Inflammatory macrophage treated with lipopolysaccharide for 4 hours (primary cell): ENCODE data around the gene UBE2Z.
A peak's percentile ranks its signal among the peaks of the same experiment; 100 is the strongest.
"Not testable (repeated sequence)": the region's sequence is repeated elsewhere in the genome, so short reads cannot be mapped to it uniquely, and the experiment has no call there.

Experiments
- DNase-seq: peaks from one replicate; pipeline ENCODE4 v3.0.0-alpha.2; 2020

Gene UBE2Z

DNA sequence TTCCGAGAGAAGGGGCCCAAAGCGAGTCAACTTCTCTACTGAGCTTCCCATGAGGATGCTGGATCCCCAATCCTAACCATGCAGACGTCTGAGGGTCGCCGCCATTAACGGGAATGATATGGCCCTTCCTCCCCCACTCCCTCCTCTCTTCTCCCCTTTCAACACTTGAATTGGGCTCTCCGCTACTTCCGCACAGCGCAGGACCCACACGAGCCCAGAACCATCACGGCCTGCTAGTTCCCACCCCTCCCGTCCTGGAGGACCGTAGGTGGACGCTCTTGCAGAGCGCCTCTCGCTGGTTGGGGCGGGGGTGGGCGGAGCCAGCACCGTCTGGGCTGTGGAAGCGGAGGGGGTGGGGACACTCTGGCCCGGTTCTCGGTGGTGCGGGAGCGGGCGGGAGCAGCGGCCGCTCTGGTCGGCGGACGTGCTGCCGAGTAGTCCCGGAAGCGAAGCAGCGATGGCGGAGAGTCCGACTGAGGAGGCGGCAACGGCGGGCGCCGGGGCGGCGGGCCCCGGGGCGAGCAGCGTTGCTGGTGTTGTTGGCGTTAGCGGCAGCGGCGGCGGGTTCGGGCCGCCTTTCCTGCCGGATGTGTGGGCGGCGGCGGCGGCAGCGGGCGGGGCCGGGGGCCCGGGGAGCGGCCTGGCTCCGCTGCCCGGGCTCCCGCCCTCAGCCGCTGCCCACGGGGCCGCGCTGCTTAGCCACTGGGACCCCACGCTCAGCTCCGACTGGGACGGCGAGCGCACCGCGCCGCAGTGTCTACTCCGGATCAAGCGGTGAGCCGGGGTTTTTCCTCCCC, at the start of gene UBE2Z:
UBE2Z (plus strand) TSS at position 361 of the 797 bp plus-strand sequence; CDS start at position 458, 97 bp downstream.
- DNase-seq: peak; percentile 95

DNA sequence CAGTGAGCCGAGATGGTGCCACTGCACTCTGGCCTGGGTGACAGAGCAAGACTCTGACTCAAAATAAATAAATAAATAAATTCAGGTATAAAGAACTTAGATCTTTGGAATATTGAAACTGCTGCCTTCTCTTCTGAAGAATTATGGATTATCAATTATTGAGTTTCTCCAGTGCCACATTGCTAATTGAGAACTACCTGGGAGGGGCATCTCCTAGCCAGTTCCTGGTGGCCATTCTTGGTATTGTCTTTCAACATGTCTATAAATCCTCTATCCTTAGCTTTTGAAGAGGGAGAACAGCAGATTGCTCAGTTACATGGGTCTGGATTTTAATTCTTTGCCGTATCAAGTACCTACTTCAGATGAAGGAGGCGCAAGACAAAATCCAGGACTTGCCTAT, 48.2 kb upstream of the UBE2Z start:
- DNase-seq: no peak

DNA sequence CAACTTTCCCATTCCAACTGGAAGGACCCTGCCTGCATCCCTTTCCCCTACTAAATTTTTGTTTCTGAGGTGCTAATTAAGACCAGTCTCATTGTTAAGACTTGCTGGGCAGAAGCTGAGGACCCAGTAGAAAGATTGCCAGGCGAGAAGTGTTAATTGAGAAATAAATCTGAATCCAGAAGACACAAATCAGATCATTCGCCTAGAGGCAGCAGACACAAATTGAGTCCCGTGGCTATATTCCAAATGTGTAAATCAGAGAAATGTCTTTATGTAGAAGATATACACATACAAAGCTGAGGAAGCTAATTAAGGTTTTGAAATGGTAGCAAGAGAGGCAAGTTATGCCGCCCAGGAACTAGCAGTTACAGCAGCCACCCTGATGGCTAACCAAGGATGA, 47.8 kb upstream of the UBE2Z start:
- no peak for DNase-seq

DNA sequence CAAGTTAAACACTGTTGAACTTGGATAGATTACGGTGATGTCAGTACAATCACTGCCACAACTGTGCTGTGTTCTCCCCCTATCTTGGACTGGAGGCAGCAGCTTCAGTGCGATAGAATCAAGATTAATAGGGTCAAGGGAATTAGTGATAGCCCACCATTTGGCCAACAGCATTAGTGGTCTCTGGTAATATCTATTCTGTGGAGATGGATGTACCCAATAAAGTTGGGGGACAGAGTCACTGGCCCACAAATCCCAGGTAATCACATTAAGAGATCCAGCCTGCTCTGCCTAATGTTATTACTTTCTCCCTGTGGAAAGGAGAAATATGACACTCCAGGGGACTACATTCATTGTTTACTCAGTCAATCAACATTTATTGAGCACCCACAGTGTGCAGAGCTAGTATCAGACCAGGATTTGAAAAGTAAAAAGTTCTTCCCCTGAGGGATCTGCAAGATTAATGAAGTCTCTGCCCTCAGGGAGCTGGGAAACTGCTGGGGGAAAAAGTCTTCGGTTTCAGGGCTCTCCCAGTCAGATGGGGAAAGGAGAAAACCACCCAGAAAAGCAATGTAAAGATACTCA, 39.2 kb upstream of the UBE2Z start:
- no peak for DNase-seq

DNA sequence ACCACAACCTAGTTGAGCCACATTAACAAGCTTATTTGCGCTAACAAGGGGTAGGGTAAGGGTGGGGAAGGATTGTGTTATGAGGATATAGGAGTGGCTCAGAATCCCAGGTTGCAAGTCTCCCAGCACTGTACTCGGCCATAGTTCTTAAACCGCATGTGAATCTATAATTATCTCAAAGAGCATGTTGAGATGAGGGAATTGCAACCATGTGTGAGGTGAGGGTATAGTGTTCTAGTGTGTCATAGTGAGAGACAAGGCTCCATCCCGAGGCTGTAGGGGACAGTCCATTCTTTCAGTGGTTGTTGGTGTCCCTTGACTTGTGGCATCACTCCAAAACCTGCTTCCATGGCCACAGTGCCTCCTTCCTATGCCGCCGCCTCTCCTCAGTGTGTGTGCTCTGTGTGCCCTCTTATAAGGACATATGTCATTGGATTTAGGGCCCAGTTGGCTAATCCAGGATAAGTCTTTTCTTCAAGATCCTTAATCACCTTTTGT, 38.3 kb upstream of the UBE2Z start:
- no peak for DNase-seq

DNA sequence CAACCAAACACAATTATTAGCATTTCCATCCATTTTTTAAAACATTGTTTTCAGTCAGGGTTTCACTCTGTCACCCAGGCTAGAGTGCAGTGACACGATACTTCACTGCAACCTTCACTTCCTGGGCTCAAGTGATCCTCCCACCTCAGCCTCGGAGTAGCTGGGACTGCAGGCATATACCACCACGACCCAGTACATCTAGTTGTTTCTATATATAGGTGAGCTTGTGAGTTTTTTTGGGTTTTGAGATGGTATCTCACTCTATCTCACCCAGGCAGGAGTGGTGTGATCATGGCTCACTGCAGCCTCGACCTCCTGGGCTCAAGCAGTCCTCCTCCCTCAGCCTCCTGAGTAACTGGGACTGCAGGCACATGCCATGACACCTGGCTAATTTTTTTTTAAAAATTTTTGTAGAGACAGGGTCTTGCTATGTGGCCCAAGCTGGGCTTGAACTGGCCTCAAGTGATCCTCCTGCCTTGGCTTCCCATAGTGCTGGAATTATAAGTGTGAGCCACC, 37.1 kb upstream of the UBE2Z start:
- no peak for DNase-seq

DNA sequence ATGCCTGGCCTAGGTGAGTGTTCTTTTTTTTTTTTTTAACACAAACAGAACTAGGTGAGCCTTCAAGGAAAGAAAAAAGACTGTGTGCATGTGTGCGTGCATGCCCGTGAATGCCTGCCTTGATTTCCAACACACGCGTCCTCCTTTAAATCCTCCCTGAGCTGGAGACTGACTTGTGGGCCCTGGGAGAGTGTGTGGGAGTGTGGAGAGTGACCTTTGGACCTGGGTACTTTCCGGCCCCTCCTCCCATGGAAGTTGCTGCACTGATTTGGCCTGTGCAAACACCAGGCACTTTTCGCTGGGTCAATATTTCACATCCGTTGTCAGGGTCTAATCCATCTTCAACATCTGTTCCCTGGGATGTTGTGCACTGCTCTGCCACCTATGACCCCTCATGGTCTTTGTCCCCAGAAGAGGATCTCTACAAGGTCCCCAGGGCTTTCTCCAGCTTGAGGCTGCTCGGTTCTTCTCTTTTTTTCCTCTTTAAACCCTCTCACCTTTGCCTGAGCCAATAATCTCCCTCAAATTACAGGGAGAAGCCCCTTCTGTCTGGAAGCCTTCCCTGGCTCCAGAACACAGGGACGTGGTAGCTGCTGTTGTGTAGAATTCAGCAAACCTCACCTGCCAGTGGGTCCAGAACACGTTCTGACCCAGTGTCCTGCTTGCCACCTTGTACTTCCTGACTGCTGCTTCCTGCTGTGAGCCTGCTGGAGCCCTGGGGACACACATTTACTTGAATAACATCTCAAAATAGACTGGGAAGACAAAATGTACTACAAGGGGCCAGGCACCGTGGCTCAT, 36.5 kb upstream of the UBE2Z start:
- no peak for DNase-seq

DNA sequence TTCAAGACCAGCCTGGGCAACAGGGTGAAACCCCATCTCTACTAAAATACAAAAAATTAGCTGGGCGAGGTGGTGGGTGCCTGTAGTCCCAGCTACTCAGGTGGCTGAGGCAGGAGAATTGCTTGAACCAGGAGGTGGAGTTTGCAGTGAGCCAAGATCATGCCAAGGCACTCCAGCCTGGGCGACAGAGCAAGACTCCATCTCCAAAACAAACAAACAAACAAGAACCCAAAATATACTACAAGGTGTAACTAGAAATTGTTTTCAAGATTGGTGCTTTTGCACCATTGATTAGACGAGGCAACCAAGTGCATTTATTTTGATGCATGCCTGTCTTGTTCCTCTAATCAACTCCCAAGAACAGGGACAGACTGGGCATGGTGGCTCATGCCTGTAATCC, 35.8 kb upstream of the UBE2Z start:
- not testable (repeated sequence) for DNase-seq

DNA sequence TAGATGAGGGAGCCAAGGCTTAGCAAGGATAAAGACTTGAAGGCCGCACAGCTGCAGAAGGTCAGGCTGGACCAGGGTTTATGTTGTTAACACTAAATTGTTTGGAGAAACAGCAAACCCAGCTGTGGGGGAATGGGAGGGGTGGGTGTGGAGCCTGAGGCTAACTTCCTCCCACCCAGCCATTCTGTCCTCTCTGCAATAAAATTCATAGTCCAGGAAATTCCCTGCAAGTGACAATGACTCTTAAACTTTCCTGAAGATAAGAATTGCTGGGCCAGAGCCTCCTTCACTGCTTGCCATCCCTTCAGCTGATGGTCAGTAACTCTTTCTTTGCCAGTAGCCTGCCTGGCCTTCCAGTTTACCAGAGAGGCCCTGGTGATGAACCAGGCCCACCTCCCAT, 35.0 kb upstream of the UBE2Z start:
- DNase-seq: peak; percentile 13

DNA sequence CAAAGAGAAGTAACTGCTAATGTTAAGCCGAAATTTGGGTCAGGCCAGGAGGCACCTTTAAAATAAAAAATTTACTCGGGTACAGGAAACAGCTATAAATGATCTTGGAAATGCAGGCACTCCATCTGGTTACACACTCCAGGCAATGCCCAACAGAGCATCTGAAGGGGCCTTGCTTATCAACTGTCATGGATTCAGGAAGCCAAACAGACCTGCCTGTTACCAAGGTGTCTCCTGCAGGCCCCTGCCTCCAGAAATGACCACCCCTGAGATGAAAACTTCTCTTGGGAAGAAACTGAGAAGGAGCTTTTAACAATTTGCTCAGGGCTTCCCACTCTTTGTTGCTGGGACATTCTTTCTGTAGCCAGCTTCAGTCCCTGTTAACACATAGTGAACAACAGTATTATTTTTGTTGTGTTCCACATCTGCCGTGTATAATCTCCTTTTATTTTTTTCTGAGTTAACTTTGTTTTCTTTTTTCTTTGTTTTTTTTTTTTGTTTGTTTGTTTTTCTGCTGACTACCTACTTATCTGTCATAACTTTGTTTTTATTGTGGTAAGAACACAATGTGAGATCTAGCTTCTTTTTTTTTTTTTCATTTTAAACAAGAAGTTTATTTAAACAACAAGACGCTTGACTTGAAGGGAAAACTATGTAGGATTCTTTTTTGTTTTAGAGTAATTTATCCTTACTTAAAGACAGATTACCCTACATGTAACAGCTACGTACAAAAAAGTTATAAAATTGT, 34.3 kb upstream of the UBE2Z start:
- no peak for DNase-seq

DNA sequence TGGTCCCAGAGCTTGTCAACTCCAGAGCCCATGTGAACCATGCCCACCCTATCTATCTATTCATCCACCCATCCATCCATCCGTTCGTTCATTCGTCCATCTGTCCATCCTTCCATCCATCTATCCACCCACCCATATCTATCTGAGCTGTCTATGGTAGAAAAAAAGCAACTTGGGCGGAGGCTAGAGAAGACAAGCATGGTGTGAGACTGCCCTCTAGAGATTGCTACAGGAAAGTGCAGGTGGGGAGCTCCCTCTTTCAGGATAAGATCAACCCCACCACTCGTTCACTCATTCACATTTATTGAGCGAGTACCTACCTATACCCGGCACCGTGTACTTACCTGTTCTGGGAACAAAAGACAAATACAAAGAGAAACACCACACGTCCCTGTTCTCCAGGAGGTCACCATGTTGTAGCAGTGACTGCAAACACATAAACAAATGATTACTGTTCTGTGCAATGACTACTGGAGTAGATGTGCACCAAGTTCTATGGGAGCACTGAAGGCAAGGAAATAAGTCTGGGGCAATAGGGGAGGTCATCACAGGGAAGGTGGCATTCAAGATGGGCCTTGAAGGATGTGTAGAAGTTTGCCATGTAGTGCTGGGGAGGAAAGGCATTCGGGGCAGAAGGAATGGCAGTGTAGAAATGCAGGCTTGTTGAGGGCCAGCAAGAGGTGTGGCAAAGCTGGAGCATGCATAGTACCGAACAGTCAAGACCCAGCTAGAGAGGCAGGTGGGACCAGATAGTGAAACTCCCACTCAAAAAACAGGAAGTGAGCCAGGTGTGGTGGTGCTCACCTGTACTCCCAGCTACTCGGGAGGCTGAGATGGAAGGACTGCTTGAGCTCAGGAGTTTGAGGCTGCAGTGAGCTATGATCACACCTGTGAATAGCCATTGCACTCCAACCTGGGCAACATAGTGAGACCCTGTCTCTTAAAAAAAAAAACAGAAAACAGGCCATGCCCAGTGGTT, 29.0 kb upstream of the UBE2Z start:
- DNase-seq: peak; percentile 66

DNA sequence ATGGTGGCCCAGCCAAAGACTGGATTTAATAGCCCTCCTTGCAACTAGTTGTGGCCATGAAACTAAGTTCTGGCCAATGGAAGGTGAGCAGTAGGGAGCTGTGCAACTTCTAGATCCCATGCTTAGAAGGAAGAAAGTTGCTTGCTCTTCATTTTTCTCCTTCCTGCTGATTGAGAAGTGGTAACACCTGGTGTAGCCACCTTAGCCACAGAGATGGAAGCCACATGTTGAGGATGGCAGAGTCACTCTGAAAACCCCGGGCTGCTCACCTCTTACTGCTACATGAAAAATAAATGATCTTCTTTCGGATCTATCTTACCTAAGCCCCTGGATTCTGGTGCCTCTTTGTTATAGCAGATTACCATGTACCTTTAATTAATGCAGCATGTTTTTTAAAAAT, 25.9 kb upstream of the UBE2Z start:
- DNase-seq: no peak

DNA sequence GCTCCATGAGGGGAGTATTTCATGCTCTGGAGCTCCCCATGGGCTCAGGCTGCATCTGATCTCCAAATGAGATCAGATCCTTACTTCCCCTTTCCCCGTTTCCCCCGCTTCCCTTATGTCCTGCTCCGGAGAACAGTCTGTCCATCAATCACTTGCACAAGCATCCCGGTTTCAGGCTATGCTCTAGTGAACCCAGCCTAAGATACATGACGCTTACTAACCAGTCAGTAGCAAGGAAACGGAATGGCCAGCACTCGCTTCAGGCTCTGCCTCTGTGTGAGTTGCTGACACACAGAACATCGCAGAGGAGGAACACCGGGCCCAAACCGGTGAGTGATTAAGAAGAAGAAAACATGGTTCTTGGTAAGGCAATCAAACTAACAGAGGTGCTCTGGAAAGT, 25.0 kb upstream of the UBE2Z start:
- peak; percentile 37 for DNase-seq

DNA sequence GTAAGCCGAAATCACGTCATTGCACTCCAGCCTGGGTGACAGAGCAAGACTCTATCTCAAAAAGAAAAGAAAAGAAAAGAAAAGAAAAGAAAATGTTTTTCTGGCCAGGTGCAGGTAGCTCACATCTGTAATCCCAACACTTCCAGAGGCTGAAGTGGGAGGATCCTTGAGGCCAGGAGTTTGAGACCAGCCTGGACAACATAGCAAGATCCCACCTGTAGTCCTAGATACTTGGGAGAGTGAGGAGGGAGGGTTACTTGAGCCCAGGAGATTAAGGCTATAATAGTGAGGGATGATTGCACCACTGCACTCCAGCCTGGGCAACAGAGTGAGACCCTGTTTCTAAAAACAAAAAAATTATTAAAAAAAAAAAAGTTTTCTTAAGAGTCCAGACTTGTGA, 18.1 kb upstream of the UBE2Z start:
- no peak for DNase-seq

DNA sequence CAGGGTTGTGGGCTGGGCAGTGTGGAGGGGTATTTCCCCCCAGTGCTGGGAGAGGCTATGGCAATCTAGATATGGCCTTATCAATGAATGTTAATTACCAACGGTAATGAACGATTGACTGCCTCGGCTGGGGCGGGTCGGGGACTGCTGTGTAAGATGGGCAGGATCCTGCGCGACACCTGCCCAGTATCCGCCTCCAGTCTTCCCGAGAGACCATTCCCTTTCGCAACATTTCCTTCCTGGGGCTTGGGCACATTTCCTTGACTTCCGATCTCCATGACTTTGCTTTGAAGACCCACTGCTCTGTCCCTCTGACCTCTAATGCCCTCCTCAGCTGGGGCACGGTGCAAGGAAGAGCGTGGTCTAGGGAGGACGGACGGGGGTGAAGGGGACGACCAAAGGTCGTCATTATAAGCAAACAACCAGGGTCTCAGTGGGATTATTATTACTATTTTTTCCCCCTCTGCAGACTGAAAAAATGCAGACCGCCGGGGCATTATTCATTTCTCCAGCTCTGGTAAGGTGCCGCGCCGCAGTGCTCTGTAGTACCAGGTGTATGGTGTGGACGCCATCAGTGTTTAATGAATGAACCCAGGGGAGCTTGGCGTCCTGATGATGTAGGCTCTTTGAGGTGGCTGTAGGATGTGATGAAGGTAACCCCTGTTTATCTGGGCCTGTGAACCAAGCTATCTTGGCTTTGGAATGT, 15.1 kb upstream of the UBE2Z start:
- DNase-seq: no peak

DNA sequence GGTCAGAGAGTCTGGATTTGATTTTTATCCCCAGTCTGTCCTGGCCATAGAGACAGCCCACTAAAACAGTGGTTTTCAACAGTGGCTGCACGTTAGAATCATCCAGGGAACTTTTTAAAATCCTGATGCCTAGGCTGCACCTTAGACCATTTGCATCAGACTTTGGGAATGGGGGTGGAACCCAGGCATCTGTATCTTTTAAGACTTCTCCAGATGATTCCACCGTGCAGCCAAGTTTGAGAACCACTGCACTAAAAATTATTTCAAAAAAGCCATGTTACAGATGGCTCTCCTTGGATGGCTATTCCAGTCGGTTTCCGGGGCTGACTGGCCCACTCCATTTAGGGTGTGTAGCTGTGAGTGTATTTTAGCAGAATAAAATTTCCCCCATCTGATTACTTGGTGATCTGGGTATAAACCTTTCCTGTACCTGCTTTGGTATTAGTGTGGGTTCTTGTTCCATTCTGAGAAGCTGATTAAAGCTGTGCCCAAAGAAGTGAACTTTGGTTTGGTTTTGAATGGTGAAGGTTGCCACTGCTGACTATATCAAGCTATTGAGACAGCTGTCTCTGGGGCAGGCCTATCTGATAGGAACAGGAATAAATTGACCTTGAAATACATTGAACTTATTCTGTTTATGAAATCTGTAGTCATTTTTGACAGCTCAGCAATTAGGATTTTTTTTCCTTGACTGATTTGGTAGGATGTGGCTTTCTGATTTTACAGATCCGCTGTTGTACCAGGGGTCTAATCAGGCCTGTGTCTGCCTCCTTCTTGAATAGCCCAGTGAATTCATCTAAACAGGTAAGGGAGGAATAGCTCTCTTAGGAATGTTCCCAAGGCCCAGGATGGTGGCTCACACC, 14.3 kb upstream of the UBE2Z start:
- no peak for DNase-seq

DNA sequence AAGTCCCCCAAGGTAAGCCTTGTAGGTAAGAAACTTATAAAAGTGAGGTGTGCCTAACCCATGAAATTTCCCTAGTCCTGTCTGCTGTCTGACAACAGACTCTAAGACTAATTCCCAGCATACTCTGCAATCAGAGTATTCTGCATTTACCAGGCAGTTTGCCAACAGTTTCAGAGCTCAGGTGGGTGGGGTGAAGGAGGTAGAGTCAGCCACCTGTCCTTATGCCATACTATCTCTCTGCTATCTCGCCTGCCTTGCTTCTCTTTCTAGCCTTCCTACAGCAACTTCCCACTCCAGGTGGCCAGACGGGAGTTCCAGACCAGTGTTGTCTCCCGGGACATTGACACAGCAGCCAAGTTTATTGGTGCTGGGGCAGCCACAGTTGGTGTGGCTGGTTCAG, 13.3 kb upstream of the UBE2Z start:
- no peak for DNase-seq

DNA sequence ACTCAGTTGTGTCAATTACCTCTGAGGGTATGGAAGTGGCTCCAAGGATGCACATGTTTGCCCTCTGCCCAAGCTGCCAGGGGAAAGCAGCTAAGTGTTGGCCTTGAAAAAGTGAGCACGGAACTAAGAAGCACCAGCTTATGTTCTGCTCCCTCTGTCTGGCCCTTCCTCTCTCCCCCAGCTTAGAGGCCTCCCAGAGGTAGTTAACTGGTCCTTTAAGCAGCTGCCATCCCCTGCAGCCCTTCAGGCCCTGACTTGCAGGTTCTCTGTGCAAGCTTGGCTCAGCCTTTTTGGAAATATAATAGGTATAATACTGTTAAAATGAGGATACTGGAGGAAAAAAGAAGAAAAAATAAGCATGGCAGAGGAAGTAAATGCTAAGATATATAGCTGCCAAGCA, 7.0 kb upstream of the UBE2Z start:
- no peak for DNase-seq

DNA sequence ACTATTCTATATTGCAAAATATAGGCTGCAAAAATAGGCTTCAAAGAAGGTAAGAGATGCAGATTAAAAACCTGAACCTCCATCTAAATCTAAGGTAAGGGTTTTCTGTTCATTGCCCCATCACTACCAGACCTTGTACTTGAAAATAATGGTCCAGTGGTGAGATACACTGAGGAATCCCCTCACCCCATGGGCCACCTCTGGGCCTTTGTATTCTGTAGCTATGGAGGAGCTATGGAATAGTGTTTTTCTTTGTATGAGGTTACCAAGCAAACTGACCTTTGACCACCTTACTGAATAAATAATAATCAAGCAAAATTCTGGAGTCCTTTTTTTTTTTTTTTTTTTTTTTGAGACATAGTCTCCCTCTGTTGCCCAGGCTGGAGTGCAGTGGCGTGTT, 4.8 kb upstream of the UBE2Z start:
- DNase-seq: no peak

DNA sequence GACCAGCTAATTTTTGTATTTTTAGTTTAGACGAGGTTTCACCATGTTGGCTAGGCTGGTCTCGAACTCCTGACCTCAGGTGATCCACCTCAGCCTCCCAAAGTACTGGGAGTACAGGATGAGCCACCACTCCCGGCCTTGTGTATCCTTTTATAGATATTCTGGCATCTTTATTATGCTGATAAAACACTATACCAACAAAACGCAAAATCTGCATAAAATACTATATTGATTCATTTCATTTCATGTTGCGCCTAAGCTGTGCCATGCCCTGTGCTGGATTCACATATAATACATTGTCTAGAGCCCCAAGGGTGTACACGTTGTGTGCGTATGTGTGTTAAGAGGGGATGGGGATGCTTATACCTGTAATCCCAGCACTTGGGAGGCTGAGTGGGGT, 3.8 kb upstream of the UBE2Z start:
- no peak for DNase-seq
